Parathyroid adenoma (tissue), 2 donors: ENCODE data around the gene PACS2.

Experiments
- H2AFZ ChIP-seq: fragments of 300-600 bp; sonication (generic); one replicate; pipeline ENCODE4 v1.7.0; 2017; ENCODE audit warnings: antibody characterized with exemption, mild to moderate bottlenecking
- H3K27ac ChIP-seq: fragments of 300-600 bp; sonication (generic); one replicate; pipeline ENCODE4 v1.7.0; 2017
- H3K27me3 ChIP-seq: fragments of 300-600 bp; sonication (generic); one replicate; pipeline ENCODE4 v1.7.0; 2017; ENCODE audit warnings: low read length; ENCODE audit not compliant: control insufficient read depth, insufficient read depth
- H3K36me3 ChIP-seq: fragments of 300-600 bp; sonication (generic); one replicate; pipeline ENCODE4 v1.7.0; 2017; ENCODE audit warnings: low read length; ENCODE audit not compliant: control insufficient read depth, insufficient read depth
- H3K4me1 ChIP-seq: fragments of 300-600 bp; sonication (generic); one replicate; pipeline ENCODE4 v1.7.0; 2017; ENCODE audit warnings: control low read depth
- H3K4me2 ChIP-seq: fragments of 300-600 bp; sonication (generic); one replicate; pipeline ENCODE4 v1.7.0; 2017; ENCODE audit warnings: low read length
- H3K4me3 ChIP-seq: fragments of 300-600 bp; sonication (generic); one replicate; pipeline ENCODE4 v1.7.0; 2017; ENCODE audit warnings: low read depth, low read length
- H3K79me2 ChIP-seq: fragments of 300-600 bp; sonication (generic); one replicate; pipeline ENCODE4 v1.7.0; 2017; ENCODE audit warnings: control low read depth
- H3K9ac ChIP-seq: fragments of 300-600 bp; sonication (generic); one replicate; pipeline ENCODE4 v1.7.0; 2017; ENCODE audit warnings: mild to moderate bottlenecking
- H3K9me3 ChIP-seq: fragments of 300-600 bp; sonication (generic); one replicate; pipeline ENCODE4 v1.7.0; 2017; ENCODE audit warnings: low read length; ENCODE audit not compliant: control insufficient read depth
- TF ChIP-seq, protein P1 (sequence below): fragments of 300-600 bp; sonication (generic); IDR thresholded peaks from one replicate; pipeline ENCODE4 v1.7.0; 2017; ENCODE audit warnings: antibody characterized with exemption, mild to moderate bottlenecking
- donor health status: primary hyperparathyroidism.

PACS2 gene

DNA sequence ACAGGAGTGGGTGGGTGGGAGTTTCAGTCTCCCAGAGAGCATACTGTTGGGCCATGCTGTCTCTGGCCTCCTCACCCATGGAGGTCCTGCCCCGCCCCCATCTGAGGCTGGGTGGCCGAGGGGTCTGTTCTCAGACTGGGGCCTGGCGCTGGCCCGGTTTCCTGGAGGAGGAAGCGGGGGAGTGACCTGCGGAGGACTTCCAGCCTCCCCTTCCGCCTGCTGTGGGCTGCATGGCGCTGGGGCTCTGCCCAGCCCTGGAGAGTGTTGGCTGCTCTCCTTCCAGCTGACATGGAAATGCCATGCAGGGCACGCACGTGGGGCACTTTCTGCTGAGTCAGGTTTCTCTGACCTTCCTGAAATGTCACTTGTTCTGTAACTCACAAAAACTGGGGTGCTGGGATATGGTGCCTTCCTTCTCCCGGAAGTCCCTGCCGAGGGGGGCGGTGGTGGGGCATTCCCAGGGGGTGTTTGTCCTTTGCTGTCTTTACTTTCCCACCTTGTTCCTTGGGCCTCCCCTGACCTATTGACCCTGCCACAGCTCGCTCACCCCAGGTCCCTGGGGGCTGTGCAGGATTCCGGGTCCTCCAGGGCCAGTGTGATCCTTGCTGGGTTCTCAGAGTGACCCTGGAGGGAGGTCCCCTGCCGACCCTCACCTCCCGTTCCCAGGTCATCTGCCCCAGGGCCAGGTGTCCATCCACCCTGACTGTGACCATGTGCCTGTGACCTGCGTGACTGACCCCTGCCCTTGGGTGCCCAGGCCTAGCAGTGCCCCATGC is 23.6 kb downstream of the PACS2 start:
- Histone ChIP-seq H3K9me3 (no peaks in the 10 kb centered on the region), H3K79me2 (peaks cover 46% of the 10 kb centered on the region), H3K4me3 (peak overlapping the region; percentile 33), H3K36me3 (no peaks in the 10 kb centered on the region), H3K27ac (peak overlapping the region; percentile 71), H3K4me1 (peaks cover 25% of the 10 kb centered on the region), H2AFZ (peak overlapping the region; percentile 71), H3K4me2 (peak overlapping the region; percentile 73), H3K27me3 (no peaks in the 10 kb centered on the region), H3K9ac (no peak overlapping the region)
- TF ChIP-seq, protein P1, sequence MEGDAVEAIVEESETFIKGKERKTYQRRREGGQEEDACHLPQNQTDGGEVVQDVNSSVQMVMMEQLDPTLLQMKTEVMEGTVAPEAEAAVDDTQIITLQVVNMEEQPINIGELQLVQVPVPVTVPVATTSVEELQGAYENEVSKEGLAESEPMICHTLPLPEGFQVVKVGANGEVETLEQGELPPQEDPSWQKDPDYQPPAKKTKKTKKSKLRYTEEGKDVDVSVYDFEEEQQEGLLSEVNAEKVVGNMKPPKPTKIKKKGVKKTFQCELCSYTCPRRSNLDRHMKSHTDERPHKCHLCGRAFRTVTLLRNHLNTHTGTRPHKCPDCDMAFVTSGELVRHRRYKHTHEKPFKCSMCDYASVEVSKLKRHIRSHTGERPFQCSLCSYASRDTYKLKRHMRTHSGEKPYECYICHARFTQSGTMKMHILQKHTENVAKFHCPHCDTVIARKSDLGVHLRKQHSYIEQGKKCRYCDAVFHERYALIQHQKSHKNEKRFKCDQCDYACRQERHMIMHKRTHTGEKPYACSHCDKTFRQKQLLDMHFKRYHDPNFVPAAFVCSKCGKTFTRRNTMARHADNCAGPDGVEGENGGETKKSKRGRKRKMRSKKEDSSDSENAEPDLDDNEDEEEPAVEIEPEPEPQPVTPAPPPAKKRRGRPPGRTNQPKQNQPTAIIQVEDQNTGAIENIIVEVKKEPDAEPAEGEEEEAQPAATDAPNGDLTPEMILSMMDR, result no peak

DNA sequence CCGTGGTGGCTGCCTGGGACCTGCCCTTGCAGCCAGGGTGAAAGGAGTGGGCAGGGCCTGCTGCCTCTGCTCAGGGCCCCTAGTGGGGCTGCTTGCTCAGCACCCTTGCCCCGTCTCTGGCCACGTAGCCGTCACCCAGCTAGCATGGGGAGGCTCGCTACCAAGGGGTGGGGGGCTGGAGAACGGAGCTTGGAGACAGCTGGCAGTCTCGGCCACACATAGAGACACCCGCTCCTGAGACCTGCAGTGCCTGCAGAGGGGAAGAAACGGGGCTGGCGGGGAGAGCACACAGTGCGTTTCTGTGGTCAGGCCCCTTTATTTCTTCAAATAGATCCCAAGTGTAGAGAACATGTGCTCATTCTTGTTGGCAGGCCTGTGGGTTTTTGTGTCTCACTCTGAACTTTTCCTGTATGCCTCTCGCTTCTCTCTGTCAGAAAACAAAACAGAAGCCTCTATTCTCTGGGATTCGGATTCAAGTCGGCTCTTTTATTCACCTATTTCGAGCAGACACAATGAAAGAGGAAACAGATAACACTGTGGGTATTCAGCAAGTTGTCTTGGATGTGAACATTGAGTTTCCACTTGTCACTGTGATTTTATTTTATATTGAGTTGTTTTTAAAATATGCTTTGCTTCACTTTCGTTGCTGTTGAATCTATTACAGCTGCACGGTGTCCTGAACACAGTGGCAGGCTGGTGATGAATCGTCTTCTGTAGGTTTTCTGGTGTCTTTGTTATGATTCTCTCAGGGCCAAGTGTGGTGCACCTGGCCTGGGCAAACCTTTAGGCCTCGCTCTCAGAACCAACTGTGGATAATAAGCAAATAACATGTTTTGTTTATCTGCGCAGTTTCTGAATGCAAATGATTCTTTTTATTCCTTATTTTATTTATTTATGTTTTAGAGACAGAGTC is 26.5 kb downstream of the PACS2 start:
- TF ChIP-seq, protein P1, result no peak
- no peaks in the 10 kb centered on the region for H3K9me3 ChIP-seq
- H3K4me3 ChIP-seq, result no peak overlapping the region
- H2AFZ ChIP-seq, result no peak overlapping the region
- no peak overlapping the region for H3K4me2 ChIP-seq
- H3K27me3 ChIP-seq, result no peaks in the 10 kb centered on the region
- H3K36me3 ChIP-seq, result no peaks in the 10 kb centered on the region
- H3K9ac ChIP-seq, result no peak overlapping the region
- H3K79me2 ChIP-seq, result peaks cover 25% of the 10 kb centered on the region
- no peak overlapping the region for H3K27ac ChIP-seq
- H3K4me1 ChIP-seq, result peaks cover 19% of the 10 kb centered on the region

DNA sequence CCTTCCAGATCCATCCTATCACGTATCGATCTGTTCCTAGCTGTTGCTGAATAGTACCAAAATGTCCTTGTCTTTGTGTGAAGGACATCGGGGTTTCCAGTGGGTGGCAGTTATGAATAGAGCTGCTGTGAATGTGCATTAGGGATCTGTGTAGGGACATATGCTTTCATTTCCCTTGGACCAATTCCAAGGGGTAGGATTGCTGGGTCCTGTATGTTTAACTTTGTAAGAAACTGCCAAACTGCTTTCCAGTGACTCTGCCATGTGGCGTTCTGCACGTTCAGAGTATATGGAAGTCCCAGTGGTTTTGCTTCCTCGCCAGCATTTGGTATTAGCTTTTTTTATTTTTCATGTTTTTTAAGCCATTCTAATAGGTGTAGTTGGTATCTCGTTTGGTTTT is 28.6 kb downstream of the PACS2 start:
- H3K9me3 ChIP-seq, result no peaks in the 10 kb centered on the region
- H3K4me1 ChIP-seq, result peaks cover 5% of the 10 kb centered on the region
- H3K36me3 ChIP-seq, result no peaks in the 10 kb centered on the region
- H3K9ac ChIP-seq, result no peak overlapping the region
- H3K4me3 ChIP-seq, result no peak overlapping the region
- H2AFZ ChIP-seq, result no peak overlapping the region
- no peak overlapping the region for H3K27ac ChIP-seq
- peaks cover 9% of the 10 kb centered on the region for H3K79me2 ChIP-seq
- no peak overlapping the region for H3K4me2 ChIP-seq
- H3K27me3 ChIP-seq, result no peaks in the 10 kb centered on the region
- TF ChIP-seq, protein P1, result no peak

DNA sequence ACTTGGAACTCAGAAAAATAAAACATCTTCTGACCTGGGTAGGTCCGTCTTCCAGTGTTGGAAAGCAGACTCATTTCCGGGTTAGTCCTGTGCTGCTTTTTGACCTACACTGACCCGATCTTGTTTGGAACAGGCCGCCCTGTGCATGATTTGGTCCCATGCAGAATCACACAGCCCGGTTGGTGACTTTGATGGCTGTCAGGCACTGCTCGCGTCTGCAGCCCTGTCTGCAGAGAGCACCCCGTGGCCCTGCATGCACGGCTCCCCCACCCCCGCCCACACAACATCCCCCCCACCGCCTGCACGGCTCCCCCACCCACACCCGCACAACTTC is 31.6 kb downstream of the PACS2 start:
- no peaks in the 10 kb centered on the region for H3K4me1 ChIP-seq
- H3K9ac ChIP-seq, result no peak overlapping the region
- no peak overlapping the region for H3K4me3 ChIP-seq
- H3K79me2 ChIP-seq, result peaks cover 9% of the 10 kb centered on the region
- no peaks in the 10 kb centered on the region for H3K27me3 ChIP-seq
- no peaks in the 10 kb centered on the region for H3K9me3 ChIP-seq
- H3K36me3 ChIP-seq, result no peaks in the 10 kb centered on the region
- no peak overlapping the region for H3K27ac ChIP-seq
- TF ChIP-seq, protein P1, result no peak
- no peak overlapping the region for H2AFZ ChIP-seq
- H3K4me2 ChIP-seq, result no peak overlapping the region
